Activated T-cell treated with anti-CD3 and anti-CD28 coated beads, Interleukin-2, amount 50 U/mL, for 4 hours (primary cell): ENCODE data around the gene DNAJC11. TPM values are rescaled to one million over a fixed set of nuclear protein-coding genes. Genes with fewer than 3 reads are reported as not detected.
A peak's percentile ranks its signal among the peaks of the same experiment; 100 is the strongest.
"Not testable (repeated sequence)": the region's sequence is repeated elsewhere in the genome, so short reads cannot be mapped to it uniquely, and the experiment has no call there.

Experiments
- ATAC-seq, 2 donors: fragments of 200-7000 bp; cut with Tn5 transposase; one replicate each; pipeline ENCODE4 v1.10.0; 2021
- DNase-seq: peaks from one replicate; pipeline ENCODE4 v3.0.0-alpha.2; 2020
- H3K27me3 Mint-ChIP-seq: one replicate; pipeline ENCODE4 v1.8.0; 2021; ENCODE audit warnings: low read depth, mixed read lengths
- H3K36me3 Mint-ChIP-seq: one replicate; pipeline ENCODE4 v1.8.0; 2022; ENCODE audit warnings: mixed read lengths; ENCODE audit not compliant: insufficient read depth
- H3K4me1 Mint-ChIP-seq: one replicate; pipeline ENCODE4 v1.8.0; 2021; ENCODE audit warnings: low read depth, mixed read lengths
- H3K4me3 Mint-ChIP-seq: one replicate; pipeline ENCODE4 v1.8.0; 2021; ENCODE audit warnings: mild to moderate bottlenecking, moderate library complexity, mixed read lengths
- H3K9me3 Mint-ChIP-seq: one replicate; pipeline ENCODE4 v1.8.0; 2021; ENCODE audit warnings: mixed read lengths
- total RNA-seq, 3 donors: library from RNA; stranded (reverse); gene quantifications; one replicate each; pipeline ENCODE4 v1.2.1, GENCODE V29; 2021

The DNAJC11 gene
- total RNA-seq, 3 donors from 2014 or later, result 84.7 to 99.7 (median 92.8) TPM

DNA sequence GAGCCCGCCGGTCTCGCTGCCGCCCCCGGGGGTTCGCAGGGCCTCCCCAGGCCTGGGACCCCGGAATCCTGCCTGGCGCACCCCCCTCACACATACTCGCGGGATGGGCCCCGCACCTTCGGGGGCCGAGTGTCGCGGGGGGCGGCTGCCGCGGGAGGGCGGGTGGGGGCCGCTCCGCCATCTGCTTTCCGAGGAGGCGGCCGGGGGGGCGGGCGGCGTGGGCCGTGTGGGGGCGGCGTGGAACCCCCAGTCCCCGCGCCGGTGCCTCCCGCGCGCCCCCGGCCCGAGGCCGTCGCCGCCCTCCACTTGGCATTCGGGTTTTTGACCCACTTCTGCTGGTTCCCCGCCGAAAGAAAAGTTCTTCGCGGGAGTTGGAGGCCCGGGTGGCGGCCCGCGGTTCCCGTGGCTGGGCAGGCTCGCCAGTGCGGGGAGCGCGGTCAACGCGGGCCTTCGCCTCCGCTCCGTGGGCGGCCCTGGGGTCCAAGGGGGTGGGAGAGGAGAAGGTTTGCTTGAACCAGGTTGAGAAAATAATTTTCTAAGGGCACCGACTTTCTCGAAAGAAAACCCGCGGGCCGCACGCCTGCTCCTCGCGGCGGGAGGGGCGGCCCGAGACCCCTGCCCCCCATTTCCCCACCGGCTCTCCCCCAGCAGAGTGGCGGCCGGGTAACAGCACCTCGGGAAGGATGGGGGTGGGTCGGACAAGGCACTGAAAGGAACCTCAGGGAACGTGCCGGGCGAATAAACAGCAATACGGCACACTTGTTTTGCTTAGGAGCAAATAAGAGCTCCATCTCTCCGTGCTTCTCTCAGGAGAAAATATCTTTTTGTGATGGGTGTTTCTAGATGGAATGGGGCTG lies 86.5 kb downstream of the DNAJC11 start:
- Mint-ChIP-seq H3K4me1 (peaks cover 20% of the 10 kb centered on the region), H3K4me3 (peak overlapping the region; percentile 74), H3K36me3 (peaks cover 5% of the 10 kb centered on the region), H3K27me3 (no peaks in the 10 kb centered on the region), H3K9me3 (no peaks in the 10 kb centered on the region)
- DNase-seq (no peak), ATAC-seq (no peak)

DNA sequence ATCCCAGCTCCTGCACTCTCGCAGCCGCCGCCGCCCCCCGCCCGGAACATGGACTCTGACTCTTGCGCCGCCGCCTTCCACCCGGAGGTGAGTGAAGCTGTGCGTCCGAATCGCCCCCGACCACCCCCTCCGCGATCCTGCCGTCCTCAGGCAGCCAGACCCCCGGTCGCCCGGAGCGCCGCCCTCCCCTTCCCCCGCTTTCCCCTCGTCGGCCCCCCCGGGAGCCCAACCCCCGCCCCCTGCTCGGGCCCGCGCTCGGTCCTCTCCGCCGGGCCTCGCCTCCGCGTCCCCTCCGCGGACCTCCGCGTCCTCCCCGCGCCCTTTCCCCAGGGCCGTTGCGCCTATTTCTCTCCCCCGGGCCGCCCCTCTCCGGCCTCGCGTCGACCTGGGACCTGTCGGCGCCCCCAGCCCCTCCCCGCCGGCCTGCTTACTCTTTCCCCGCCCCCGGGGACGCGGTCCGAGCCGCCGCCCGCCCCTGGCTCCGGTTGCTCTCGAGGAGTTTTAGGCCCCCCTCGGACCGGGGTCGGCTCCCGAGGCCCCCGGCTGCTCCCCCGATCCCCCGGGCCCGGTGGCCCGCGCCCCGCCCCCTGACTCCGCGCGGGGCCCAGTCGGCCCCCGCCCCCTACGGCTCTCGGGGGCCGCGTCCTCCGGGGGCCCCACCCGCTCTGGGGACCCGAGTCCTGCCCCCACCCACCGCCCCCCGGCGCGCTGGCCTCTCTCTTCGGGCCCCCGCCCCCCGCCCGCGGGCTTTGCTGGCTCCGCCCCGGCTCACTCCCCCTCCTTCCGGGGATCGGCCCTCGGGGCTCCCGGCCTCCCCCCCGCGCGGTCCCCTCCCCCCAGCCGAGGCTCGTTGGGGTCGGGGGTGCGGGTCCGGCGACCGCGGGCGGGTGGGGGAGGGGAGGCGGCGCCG lies 87.3 kb downstream of the DNAJC11 start:
- H3K36me3 Mint-ChIP-seq, result no peaks in the 10 kb centered on the region
- H3K4me1 Mint-ChIP-seq, result peaks cover 20% of the 10 kb centered on the region
- peak; percentile 56 for DNase-seq
- H3K4me3 Mint-ChIP-seq, result peak overlapping the region; percentile 82
- H3K9me3 Mint-ChIP-seq, result no peaks in the 10 kb centered on the region
- ATAC-seq, result peak; percentile 3 to 8
- no peaks in the 10 kb centered on the region for H3K27me3 Mint-ChIP-seq

DNA sequence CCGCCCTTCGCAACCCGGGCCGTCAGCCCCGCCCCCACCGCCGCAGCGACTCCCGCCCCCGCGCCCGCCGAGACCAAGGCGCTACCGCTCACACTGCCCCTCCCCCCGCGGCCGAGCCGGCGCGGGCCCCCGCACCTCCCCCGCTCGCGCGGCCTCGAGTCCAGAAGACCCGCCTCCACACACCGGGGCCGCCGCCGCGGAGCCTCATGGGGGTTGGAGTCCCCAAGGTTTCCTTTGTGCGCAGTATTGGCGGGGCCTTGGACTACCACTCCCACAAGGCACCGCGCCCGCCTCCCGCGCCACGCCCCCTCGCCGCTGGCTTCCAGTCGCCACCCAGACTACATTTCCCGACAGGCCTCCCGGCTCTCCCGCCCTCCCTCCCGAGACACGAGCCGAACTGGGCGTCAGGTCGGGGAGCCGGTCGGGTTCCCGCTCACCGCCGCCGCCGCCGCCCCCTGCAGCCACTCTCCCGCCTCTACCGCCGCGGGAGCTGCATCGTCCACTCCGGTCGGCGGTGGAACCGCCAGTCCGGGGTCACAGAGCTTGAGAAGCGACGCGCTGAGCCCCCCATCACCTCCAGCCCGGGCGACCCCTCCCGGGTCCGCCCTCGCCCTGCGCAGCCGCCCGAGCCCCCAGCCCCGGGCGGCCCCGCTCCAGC lies 88.1 kb downstream of the DNAJC11 start, which contains the start of gene PHF13:
PHF13 (plus strand) TSS at position 371 of the 658 bp plus-strand sequence. CDS start 336 bp downstream, outside the sequence.
- Mint-ChIP-seq H3K4me1 (peaks cover 20% of the 10 kb centered on the region), H3K4me3 (peak within 1 kb of the TSS; percentile 88), H3K27me3 (no peaks in the 10 kb centered on the region)

DNA sequence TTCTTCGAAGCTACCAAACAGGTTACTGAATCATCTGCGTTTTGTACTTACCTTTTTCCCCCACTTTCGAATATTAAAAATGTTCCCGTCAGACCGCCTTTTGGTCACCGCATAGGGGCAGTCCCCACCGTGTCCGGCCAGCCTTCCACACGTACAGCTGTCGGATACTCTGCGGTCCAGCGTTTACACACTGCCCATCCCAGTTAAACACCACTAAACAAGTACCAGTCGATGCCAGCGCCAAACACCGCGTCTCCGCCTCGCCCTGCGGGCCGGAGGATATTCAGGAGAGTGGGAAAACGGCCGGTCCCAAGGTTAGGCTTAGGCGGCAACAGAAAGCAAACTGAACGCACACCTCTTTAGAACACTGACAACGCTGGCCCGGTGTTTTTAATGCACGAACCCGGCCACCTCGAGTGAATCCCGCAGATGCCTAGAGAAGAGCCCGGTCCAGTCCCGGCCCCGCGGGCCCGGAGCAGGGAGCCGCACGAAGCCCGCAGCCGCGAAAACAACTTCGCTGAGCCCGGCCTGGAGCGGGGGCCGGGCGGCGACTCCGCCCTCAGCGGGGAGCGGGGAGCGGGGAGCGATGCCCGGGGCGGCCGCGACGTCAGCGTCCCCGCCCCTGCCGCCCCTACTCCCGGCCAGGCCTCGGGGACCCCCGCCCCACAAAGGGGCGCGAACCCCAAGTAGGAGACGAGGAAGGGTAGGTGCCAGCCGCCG lies 88.8 kb downstream of the DNAJC11 start:
- no peaks in the 10 kb centered on the region for H3K9me3 Mint-ChIP-seq
- peaks cover 20% of the 10 kb centered on the region for H3K4me1 Mint-ChIP-seq
- H3K27me3 Mint-ChIP-seq, result no peaks in the 10 kb centered on the region
- ATAC-seq (peak; percentile 47 to 49), DNase-seq (peak; percentile 19)
- H3K4me3 Mint-ChIP-seq, result peak overlapping the region; percentile 88
- no peaks in the 10 kb centered on the region for H3K36me3 Mint-ChIP-seq

More for the DNA sequence above, 88.1 kb downstream of the DNAJC11 start, which contains the start of gene PHF13:
- DNase-seq (peak; percentile 99), ATAC-seq (peak; percentile 93 to 94)
- Mint-ChIP-seq H3K9me3 (no peaks in the 10 kb centered on the region), H3K36me3 (no peaks in the 10 kb centered on the region)

DNA sequence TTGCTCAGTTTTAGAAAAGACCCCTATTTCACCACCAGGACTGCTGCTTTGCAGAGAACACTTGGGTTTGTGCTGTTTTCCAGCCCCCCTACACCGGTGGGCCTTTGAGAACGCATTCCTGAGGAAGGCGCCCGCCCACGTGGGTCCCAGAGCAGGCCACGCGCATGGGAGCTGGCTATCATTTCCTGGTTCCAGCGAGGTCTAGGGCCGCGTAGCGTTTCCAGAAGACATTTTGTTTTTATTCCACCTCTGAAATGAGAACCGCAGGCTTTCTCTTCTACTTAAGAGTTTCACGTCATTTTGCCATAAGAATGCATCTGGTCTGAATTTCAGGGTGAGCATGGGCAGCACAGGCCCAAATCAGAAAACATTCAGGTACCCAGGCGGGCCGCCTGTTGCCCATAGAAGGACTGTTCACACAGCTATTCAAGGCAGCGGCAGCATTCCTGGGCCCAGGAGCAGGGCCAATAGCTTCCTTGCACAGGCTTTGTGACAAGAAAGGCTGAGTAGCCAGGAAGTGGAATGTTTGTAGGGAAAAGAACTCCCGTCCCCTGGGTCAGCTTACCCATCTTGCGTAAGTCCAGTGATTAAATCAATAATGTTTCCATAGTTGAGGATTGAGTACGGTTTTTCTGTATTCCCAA lies 97.6 kb downstream of the DNAJC11 start:
- Mint-ChIP-seq H3K36me3 (peaks cover 6% of the 10 kb centered on the region), H3K4me3 (peak overlapping the region; percentile 83), H3K9me3 (no peaks in the 10 kb centered on the region), H3K27me3 (no peaks in the 10 kb centered on the region), H3K4me1 (peaks cover 27% of the 10 kb centered on the region)
- ATAC-seq (no peak), DNase-seq (no peak)

DNA sequence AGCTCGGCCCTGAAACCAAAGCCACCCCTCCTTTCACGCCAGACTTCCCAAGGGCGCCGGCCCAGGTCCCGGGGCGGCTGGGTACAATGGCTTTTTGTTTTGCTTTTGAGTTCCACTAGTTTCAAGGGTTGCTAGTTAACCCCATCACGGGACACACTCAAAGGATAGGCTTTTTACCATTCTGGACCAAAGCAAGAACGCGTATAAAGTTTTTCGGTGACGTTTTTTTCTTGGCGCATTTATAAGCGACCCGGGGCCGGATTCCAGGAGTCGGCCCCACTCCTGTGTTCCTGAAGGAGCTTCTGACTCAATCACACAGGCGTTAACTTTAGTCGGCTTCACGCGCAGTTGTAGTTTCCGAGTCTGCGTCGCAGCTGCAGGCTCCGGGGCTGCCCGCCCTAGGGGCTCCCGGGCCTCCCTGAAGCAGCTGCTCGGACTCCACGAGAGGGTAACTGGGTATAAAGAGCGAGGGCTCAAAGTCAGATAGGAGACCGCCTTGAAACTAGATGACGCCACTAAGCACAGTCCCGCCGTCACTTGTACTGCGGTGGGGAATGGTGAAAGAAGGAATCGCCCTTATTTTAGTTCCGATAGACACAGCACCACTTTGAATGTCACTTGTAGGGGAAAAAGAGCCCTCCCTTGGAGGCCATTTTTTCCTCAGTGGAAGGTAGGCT lies 98.2 kb downstream of the DNAJC11 start:
- H3K27me3 Mint-ChIP-seq, result no peaks in the 10 kb centered on the region
- H3K4me1 Mint-ChIP-seq, result peaks cover 33% of the 10 kb centered on the region
- DNase-seq (peak; percentile 43), ATAC-seq (peak; percentile 29 to 32)
- peak overlapping the region; percentile 83 for H3K4me3 Mint-ChIP-seq
- peaks cover 6% of the 10 kb centered on the region for H3K36me3 Mint-ChIP-seq
- no peaks in the 10 kb centered on the region for H3K9me3 Mint-ChIP-seq

DNA sequence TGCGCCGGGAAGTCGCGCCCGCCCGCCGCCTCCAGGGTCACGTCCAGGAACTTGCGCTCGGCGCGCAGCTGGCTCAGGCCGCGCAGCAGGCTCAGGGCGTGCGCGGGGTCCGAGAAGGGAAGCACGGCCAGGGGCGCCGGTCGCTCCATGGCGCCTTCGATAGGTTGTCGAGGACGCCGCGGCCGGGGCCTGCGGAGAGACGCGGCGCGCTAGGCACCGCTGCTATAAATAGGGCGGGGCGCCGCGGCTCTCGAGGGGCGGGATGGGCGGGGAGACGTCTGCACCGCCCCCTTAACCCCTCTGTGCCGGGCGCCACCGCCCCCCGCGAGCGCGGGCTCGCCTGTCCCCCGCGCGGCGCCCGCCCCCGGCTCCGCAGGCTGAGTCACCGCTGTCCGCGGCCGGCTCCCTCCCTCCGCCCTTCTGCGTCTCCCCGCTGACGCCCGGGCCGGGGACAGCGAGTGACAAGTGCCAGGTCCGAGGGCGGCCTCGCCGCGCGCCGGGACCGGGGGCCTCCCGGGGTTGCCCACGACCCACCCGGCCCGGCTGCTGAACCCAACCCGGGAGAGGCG lies 98.9 kb downstream of the DNAJC11 start, which contains the start of gene KLHL21:
KLHL21 (minus strand) TSS at position 201 of the 569 bp plus-strand sequence; CDS start at position 149, 52 bp downstream.
- Mint-ChIP-seq H3K27me3 (no peaks in the 10 kb centered on the region), H3K4me3 (peak within 1 kb of the TSS; percentile 95), H3K4me1 (peaks cover 35% of the 10 kb centered on the region), H3K9me3 (no peaks in the 10 kb centered on the region), H3K36me3 (peaks cover 6% of the 10 kb centered on the region)
- DNase-seq (peak; percentile 88), ATAC-seq (peak; percentile 60 to 61)

DNA sequence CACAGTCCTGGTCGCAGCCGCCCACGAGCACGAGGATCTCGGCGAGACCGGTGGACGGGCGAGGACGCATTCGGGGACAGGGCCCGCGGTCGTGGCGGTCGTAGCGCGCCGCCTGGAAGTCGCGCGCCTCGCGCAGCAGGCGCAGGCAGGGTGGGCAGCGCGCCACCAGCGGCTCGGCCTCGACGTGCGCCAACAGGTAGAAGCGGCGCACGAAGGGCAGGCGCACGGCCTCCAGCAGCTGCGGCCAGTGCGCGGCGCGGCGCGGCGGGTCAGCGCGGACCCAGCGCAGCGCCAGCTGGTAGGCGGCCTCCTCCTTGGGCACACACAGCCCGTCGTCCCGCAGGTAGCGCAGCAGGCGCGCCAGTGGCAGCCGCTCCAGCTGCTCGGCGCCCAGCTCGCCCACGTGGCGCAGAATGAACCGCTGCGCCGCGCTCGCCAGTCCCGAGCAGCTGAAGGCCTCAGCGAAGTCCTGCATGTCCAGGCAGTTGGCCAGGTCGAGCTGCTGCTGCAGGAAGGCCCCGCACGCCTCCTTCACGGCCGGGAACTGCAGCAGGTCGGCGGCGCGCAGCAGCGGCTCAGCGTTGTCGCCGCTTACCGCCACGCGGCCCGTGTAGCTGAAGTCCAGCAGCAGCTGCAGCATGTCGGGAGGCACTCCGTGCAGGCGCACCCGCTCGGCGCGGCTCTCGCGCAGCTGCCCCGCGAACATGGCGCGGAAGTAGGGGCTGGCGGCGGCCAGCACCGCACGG lies 99.5 kb downstream of the DNAJC11 start:
- DNase-seq, result no peak
- peak; percentile 29 to 40 for ATAC-seq
- Mint-ChIP-seq H3K4me1 (peaks cover 39% of the 10 kb centered on the region), H3K27me3 (no peaks in the 10 kb centered on the region), H3K36me3 (peaks cover 6% of the 10 kb centered on the region), H3K4me3 (peak overlapping the region; percentile 95), H3K9me3 (no peaks in the 10 kb centered on the region)

DNA sequence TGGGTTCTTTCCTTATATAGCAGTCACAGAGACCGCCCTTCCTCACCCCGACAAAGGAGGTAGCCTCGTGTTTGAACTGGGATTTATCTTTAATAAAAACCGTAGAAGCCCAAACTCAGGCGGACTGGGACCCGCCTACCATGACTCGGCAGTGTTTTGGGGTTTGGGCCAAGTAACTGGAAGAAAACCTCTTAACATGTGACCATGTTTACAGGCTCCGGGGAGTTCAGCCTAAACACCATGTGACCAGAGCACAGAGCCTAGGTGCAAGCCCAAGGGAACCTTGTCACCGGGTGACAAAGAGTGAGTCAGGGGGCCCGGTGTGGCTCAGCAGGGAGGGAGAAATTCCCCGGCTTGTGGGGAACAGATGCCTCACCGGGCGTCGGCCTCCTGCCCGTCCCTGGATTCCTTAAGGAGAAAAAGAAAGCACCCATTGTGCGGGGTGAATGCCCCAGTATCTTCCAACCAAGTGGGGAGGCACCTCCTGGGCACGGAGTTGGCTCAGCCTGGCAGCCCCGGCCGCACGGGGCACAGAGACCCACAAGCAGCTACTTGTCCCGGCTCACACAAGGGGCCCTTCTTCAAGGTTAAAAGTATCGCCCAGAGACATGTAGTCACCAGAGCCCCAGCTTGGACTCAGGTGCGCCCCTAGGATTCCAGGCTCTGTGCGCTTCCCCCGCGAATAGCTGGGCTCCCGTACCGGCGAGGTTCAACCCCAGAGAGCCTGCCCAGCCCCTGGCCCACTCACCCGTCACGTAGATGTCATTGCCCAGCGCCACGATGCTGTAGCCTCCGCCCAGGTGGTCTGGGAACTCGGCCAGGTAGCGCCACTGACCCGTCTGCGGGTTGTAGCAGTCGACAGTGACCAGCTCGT lies 100.3 kb downstream of the DNAJC11 start:
- Mint-ChIP-seq H3K9me3 (no peaks in the 10 kb centered on the region), H3K4me1 (peaks cover 47% of the 10 kb centered on the region), H3K4me3 (peak overlapping the region; percentile 95), H3K27me3 (no peaks in the 10 kb centered on the region), H3K36me3 (peaks cover 10% of the 10 kb centered on the region)
- peak; percentile 66 for ATAC-seq
- peak; percentile 78 for DNase-seq

DNA sequence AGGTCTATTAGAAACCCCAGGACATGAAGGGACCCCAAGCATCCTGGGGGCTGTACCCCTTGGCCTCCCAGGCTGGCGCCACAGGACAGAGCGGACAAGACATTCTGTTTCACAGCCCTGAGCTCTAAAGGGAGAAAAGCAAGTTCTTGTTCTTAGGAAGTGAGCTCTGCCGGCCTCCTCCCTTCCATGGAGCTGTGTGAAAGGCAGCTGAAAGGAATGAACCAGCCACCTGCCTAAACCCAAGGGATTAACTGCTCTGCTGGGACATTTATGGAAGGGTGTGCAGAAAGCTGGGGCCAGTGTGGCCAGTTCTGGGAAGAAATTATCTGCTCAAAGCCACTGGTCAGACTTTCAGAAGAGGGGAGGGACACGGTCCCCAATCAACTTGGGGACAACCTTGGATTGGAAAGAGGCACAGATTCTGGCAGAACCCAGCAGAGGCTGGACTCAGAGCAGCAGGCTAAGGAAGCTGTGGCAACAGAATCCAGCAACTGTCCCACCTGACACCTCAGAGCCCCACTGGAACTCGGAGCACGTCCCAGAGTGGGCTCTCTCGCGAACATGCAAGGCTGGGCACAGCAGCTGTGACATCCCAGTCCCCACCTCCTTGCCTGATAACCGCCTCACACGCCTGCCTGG lies 101.1 kb downstream of the DNAJC11 start:
- Mint-ChIP-seq H3K27me3 (no peaks in the 10 kb centered on the region), H3K36me3 (peaks cover 12% of the 10 kb centered on the region), H3K9me3 (no peaks in the 10 kb centered on the region), H3K4me3 (peak overlapping the region; percentile 95), H3K4me1 (peaks cover 55% of the 10 kb centered on the region)
- ATAC-seq (no peak), DNase-seq (no peak)

DNA sequence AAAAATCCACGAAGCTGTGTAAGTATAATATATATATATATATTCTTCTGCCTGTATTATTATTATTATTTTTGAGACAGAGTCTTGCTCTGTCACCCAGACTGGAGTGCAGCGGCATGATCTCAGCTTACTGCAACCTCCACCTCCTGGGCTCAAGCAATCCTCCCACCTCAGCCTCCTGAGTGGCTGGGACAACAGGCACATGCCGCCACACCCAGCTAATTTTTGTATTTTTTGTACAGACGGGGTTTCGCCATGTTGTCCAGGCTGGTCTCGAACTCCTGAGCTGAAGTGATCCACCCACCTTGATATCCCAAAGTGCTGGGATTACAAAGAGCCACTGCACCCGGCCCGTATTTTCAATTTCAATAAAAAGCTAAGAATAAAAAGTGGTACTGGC lies 101.6 kb downstream of the DNAJC11 start:
- Mint-ChIP-seq H3K4me3 (peak overlapping the region; percentile 95), H3K36me3 (peaks cover 12% of the 10 kb centered on the region), H3K4me1 (peaks cover 55% of the 10 kb centered on the region)
- not testable (repeated sequence) for ATAC-seq, H3K27me3 Mint-ChIP-seq, DNase-seq, H3K9me3 Mint-ChIP-seq
